HG02885 (cell line): ENCODE data around the gene SPIN2B.

Experiments used
- ATAC-seq: cut with Tn5 transposase; IDR thresholded peaks from one replicate; pipeline ENCODE4 v1.9.1; 2021; ENCODE audit warnings: mild to moderate bottlenecking; ENCODE audit not compliant: unreplicated experiment, poor library complexity

The SPIN2B gene

GRCh38 chrX:57074458-57074857 lies 46.9 kb downstream of the SPIN2B start:
- ATAC-seq = no peak

GRCh38 chrX:57070185-57070984 lies 51.0 kb downstream of the SPIN2B start:
- no peak for ATAC-seq
